HG03439 (cell line): ENCODE data around the gene COL2A1.

ENCODE experiments used
- ATAC-seq: cut with Tn5 transposase; IDR thresholded peaks from one replicate; pipeline ENCODE4 v1.9.1; 2021; ENCODE audit warnings: mild to moderate bottlenecking, moderate library complexity; ENCODE audit not compliant: unreplicated experiment

The COL2A1 gene

DNA sequence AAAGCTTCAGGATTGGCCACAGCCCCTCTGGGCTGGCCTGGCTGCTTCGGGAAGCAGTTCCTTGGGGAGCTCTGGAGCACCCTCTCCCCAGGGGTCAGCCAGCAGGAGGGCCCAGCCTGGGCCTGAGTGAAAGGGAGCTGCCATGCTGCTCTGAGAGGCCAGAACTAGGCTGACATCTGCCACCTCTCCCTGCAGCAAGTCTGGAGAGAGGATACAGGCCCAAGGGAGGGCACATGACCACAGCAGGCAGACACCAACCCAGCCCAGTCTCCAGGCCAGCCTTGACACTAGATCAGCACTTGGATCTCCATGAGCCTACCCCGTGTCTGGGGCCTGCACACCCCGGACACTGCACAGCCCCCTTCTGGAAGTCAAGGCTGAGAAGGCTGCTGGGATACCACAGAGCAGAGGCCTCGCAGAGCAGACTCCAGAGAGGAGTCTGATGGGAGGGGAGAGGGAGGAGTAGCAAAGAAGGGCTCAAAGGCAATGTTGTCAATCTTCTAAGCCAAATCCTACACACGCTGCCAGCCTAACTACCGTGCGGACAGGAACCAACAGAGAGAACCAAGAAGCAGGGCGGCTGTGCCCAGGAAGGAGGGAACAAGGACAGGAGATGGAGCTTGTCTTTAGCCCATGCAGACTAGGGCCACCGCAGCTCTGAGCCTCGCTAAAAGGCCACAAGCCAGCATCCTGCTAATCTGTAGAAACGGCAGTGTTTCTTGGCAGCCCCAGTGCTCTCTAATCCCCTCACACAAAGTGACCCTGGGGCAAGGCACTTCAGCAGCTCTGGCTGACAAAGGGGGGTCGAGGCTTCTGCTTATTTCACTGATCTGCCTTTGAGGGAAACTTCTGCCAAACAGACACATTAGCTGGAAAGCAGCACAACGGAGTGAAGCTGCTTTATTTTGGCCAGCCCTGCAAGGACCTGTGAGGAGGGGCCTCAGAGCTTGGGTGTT is 12.9 kb downstream of the COL2A1 start:
- ATAC-seq = no peak

DNA sequence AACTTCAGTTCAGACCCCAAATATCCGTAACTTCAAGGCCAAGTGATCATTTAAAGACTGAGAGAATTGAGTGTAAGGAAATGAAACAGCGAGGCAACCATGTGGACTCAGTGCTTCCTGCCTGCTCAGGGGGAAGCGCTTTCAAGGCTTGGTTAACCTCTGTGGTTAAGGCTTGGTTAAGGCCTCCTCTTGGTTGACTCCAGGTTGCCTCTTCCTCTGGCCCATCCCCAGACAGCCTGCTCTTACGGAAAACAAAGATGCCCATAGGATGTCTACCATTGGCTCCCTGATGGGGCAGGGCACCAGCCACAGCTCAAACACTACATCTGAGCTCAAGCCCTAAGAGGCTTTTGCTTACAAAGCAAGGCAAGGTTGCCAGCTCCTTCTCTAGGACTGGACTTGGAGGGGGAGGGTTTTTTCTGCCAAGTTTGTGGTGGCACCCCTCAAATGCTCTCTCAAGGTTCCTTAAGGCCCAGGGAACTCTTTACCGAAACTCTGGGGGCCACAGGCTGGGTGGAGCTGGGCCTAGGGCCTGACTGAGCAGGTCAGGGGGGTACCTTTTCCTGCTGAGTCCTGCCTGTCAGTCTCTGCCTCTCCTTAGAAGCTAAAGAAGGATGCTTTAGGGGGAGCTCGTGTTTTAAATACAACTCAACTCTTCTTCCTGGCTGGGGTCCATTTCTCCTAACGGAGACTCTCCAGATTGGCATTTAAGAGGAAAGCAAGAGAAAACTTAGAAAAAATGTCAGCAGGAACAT is 13.7 kb downstream of the COL2A1 start:
- peak; percentile 71 for ATAC-seq

DNA sequence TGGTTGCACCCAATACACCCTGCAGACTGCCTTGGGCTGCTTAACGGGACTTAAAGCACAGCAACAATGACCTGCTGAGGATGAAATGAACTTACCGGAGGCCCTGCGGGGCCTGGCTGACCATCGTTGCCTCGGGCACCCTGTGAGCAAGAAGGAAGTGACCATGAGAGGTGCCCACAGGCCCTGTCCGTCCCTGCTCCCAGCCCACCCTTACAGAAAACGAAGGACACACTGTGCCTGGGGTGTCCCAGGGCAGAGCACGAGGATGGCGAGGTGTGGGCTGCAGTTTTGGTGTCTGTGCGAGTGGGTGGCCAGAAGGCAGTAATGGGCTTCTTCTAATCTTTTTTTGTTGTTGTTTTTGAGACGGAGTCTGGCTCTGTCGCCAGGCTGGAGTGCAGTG is 14.6 kb downstream of the COL2A1 start:
- no peak for ATAC-seq

DNA sequence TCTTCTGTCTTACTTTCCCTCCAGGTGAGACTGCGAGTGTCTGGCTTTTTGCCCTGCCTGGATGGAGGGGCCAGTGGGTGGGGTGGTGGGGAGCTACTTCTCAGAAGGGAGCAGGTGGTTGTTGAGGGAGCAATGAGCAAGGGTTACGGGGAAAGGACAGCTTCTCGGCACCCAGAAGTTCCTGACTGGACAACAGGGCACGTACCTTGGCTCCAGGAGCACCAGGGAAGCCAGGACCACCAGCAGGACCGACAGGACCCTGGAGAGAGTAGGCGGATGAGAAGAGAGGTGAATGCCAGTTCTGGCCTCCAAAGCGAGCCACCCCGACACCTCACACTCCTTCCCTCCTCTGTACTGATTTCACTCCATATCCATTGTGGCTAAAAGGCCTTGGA is 15.3 kb downstream of the COL2A1 start:
- ATAC-seq = no peak

DNA sequence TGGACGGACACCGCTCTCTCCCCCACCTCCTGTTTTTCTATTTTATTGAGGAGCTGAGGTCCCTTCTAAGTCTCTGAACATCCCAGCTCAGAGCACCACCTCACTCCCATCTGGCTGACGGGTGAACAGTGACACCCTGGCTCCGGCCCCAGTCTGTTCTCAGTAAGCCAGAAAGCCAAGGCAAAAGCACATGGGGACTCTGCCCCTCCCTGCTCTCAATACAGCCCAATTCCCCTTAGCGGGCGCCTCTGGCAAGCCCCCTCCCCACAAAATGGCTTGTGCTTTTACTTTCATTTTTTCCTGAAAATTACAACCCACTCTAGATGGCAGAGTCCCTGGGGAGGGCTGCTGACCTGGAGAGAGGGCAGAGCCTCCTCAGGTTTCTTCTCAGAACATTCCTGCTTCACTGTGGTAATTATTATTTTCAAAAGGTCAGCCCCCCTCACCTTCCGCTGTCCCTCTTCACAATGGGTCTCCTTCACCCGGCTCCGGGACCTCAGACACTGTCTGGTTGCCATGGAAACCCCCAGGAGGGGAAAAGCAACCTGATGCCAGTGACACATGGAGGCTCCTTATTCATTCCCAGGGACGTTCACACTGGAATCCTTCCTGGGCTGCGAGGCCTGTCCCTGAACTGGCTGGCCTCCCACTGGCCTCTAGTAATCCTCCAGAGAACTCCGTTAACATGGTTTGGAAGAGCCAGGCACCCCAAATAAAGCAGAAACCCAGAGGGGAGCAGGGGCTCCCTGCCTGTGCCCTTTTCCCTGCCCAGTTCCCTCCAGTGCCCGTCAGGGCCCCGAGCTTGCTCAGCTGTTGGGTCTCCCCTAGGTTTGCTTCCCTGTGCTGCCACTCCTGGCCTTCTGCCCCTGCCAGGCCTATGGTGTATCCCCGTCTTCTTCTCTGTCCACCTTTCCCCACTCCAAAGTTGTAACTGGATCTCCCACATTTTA is 15.9 kb downstream of the COL2A1 start:
- ATAC-seq = no peak

DNA sequence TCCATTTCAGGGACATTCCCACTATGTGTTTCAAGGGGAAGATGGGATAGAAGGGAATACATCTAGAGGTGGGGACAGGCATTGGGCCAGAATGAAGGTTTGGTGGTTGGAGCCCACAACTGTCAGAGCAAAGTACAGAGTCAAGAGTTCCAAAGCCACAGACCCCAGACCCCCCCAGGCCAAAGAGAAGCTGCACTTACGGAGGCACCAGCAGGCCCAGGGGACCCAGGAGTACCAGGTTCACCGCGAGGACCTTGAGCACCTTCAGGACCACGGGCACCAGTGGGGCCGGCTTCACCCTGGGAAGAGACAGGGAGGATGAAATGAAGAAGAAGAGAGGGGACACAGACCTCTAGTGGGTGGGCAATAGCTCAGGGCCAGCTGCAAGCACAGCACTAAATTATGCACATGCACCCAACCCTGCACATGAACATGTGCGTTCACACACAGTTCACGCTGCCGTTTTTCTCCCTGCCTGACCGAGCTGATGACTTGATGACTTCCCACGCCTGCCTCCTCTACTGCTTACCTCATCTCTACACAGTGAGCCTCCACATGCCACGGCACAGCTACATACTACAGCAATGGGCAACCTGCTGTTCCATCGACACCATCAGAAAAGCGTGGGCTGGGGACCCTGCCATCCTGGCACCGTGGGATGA is 16.7 kb downstream of the COL2A1 start:
- no peak for ATAC-seq

DNA sequence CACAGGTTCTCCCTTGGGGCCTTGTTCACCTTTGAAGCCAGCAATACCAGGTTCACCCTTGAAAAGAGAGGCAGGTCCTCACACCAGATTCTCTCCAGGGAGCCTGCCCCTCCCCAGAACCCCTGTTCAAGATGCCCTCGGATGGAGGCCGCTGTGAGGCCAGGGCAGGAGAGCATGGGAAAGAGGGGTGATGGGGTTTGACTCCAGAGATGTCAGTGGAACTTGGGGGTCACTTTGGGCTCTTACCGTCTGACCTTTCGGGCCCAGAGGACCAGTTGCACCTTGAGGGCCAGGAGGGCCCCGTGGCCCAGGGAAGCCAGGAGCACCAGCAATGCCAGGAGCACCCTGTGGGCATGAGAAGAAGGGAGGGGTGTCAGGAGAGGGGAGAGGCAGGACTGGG is 17.4 kb downstream of the COL2A1 start:
- no peak for ATAC-seq

DNA sequence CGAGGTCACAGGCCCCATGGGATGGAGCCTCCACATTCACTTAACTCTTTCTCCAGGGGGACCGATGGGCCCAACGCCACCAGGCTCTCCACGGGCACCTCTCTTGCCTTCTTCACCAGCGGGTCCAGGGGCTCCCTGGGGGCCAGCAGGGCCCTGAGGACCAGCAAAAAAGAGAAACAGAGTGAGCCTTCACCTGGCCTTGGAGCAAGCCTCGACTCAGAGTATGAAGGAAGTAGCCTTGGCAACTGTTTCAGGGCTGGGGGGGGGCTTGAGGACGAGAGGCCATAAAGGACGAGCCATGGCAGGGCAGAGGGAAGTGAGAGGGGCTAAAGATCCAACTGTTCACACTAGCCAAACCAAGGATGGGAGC is 18.0 kb downstream of the COL2A1 start:
- ATAC-seq = no peak

DNA sequence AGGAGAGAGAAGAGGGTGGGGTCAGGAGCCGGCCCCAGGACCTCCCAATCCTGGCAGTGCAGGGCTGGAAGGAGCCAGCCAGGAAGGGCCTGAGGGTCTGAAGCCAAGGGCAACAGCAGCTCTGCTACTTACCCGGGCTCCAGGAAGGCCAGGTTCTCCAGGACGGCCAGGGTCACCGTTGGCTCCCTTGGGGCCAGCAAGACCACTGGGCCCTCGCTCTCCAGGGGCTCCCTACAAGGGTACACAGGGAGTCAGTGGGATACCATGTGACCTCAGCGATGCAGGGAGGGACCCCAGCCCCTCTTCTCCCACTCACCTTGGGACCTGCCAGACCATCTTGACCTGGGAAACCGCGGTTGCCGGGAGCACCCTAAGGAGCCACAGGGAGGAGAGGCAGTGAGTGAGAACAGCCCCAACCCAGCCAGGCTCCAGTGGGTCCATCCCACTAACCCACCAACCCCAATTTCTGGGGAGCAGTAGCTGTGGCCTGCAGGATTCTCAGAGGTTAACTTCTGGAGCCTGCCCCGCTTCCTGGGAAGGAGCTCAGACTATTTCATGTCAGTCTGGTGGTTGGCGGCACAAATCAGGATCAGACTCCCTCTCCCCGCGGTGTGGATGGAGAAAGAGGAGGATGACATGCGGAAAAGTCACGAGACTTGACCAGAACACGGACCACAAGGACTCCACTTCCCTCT is 18.5 kb downstream of the COL2A1 start:
- ATAC-seq = no peak

DNA sequence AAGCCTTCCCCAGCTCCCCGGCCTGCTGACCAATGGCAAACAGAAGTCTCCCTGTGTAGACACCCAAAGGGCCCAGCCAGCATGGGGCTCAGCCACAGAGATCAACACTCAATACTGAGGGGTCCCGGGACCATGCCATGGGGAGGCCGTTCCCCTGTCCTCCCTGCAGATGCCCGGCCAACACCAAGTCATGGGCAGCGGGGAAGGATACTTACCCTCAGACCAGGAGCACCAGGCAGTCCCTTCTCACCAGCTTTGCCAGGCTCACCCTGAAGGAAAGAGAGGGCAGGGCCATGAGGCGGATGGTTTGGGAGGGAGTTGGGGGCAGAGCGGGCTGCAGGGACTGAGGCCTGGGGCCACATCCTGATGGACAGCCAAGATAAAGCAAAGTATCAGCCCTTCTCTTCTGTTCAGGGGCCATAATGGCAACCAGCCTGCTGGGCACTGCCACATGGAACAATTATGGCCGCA is 19.9 kb downstream of the COL2A1 start:
- no peak for ATAC-seq

DNA sequence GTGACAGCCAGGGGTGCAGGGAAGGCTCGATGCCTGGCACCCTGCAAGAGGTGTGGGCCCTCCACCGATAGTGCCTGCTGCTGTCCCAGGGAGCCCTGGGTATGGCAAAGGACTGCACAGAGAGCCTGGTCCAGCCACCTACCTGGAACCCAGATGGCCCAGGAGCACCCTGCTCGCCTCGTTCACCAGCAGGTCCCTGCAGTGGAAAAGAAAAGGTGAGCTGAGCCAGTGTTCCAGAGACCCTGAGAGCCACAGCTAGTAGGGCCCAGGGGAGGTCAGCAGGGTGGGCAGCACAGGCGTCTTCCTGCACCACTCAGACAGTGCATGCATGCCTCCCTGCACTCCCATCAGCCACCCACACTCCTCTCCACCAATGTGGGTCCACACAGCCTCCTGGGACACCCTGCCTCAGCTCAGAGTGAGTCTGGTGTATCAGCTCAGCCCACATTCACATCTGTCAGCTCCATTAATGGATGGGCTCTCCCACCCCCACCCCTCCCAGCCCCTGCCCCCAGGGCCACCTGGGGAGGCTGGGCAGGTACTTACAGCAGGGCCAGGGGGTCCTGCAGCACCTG is 20.6 kb downstream of the COL2A1 start:
- no peak for ATAC-seq

DNA sequence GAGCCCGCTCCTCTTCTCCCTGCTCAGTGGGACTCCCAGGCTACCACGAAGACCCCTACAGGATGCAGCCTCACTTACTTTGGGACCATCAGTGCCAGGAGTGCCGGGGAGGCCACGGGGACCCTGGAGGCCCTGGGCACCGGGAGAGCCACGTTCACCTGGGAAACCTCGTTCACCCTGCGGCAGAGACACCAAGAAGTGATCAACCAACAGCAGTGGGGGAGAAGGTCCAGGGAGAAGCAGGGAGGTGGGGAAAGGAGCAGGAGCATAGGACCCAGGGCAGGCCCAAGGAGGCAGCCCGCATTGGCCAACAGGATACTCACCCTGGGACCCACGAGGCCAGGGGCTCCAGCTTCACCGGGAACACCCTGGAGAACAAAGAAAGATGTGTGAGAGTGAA is 21.5 kb downstream of the COL2A1 start:
- no peak for ATAC-seq

DNA sequence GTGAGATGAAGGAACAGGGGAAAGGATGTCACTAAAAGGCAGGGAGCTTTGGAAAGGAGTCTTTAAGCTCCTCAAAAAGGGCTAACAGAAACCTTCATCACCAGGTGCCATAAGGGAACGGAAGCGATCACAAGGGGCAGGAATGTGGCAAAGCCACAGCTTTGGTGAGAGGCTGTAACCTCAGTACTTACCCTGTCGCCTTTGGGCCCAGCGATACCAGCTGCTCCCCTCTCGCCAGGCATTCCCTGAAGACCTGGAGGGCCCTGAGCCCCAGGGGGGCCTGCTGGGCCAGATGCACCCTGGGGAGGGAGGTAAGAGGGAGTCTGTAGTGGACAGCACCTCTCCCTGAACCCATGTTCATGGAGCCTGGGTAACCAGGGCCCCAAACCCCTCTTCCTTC is 22.0 kb downstream of the COL2A1 start:
- ATAC-seq = no peak

DNA sequence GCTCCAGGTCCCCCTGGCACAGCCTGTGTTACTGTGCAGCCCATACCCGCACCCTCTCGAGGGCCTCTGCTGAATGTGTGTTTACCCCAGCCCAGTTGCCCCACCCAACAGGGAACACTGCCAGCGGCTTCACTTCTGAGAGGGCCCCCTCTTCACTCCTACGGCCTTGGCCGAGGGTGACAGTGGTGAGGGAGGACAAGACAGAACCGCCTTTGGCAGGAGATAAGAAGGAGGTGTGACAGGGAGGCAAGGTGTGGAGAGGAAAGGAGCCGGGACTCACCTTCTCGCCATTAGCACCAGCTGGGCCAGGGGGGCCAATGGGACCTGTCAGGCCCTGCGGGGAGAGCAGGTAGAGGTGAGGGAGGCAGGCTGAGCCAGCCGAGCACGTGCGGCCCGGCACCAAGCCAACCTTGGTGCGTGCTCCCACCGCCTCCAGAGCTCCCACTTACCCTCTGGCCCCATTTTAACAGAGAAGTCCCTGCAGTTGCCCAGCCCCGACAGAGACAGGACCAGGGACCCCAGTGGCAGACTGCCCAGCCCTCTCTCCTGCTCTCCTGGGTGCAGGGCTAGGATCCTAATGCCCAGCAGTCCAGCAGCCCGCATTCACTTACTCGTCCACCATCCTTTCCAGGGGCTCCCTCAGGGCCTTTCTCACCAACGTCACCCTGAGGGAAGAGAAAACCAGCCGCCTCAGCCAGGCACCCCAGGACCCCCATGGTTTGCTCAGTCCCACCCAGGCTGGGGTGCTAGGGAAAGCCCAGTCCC is 22.6 kb downstream of the COL2A1 start:
- ATAC-seq = no peak

DNA sequence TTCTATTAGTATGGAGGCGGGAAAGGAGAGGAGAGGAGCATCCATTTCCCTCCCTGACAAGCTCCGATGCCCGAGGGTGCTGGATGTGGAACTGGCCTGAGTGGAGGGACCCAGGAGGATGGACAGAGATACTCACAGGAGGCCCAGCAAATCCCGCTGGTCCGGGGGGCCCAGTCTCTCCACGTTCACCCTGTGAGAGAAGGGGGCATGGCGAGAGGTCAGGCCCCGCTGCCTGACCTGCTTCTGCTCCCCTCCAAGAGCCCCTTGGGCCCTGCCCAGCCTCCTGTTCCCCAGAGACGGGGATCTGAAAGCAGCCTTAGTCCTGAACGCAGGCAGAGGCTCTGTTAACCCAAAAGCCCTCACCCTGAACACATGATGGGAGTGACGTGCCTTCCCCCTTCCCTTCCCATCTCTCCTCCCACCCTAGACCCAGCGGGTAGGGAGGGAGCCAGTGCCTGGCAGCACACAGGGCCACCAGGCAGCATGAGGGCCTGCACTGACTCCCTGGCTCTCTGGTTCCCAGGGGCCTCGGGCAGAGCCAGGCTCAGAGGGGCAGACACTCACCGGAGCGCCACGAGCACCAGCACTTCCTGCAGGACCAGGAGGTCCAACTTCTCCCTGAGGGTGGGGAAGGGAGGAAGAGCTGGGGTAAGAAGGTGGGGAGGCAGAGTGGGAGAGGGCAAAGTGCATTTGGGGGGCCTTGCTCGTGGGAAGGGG is 23.3 kb downstream of the COL2A1 start:
- ATAC-seq = no peak

DNA sequence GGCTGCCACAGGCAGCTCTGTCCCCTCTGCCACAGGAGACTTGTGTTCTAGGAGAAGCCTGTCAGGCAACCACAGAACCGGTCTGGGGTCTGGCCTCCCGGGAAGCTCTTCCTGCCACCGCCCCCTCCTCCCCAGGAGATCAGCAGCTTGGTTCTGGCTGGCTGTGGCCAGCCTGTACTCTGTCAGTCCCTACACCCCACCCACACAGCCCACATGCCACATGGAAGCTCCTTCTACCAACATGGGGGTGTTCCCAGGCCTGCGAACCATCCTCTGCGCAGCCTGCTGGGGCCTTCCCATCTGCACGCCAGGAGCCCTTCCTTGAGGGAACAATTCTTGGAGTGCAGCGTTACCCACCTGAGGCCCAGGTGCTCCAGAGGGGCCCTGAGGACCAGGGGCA is 24.1 kb downstream of the COL2A1 start:
- ATAC-seq = no peak

DNA sequence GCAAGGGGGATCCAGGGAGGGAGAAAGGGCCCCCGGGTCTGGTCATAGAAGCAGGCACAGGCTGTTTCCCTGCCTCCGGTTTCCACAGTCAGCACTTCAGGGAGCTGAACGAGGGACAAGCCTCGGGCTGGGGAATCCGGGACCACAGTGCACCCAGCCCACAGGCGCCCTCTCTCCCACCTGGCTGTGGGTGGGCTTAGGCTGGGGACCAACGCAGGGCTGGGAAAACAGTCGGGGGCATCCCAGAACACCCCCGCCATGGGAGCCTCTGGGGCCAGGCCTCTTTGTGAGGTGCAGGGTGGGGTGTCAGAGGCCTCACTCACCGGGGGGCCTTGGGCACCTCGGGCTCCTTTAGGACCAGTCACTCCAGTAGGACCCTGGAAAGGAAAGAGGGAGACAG is 24.6 kb downstream of the COL2A1 start:
- ATAC-seq = no peak

DNA sequence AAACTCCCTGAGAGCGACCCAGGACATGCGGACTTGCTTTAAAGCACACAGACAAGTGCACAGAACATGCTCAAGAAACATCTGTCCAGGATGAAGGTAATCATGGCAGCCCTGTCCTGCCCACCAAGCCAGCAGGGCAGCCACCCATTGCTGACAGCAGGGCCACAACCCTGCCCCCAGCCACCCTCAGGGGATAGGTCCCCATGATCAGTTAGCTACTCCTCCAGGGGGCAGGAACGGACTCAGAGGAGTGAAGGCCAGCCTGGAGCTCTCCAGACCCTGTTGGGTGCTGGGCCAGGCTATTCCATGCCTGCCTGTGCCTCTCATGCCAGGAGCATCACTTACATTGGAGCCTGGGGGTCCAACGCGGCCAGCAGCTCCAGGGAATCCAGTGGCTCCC is 25.1 kb downstream of the COL2A1 start:
- no peak for ATAC-seq
